ENCODE results near the gene RBM10.

The RBM10 gene

DNA sequence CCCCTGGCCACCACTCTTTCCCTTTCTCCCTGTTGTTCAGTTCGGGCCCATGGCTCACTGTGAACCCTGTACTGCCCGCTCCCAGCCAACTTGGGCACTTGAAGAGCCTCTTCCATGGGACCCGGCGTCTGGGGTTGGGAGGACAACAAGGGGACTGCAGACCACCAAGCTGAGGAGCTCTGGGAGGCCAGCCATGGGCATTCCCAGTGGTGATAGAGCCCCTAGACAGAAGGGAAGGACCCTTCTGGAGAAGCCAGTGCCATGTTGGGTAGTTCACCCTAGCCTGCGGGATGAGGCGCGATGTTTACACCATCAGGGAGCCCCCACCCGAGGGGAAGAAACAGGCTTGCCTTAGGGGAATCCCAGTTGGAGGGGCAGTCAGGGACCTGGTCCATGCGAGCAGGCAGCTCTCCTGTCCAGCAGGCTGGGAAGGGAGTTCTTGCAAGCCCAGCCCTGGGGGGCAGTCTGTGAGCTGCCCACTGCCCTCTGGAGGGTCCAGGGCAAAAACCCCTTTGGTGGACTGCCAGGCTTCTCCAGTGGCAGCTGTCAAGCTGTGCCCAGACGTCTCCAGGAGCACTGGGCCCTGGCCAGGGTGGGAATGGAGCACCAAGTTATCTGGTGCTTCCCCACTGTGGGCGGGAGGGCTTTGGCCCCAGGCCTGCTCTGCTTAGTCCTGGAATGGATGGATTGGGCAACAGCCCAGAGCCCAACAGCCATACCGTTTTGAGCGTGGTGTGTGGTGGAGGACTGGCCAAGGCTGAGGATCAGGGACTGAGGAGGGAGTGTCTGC is 24.9 kb downstream of the RBM10 start:
- no peak overlapping the region for H3K4me3 ChIP-seq (ENCODE audit: low read depth, low read length)
- TF ChIP-seq CTCF (IDR thresholded peaks at IDR 0.05; ENCODE audit: low read depth, low read length, missing control alignments), result no peak
- DNase-seq (ENCODE audit: low read depth), result no peak

GRCh38 chrX:47170861-47171692 is 26.1 kb downstream of the RBM10 start:
- no peak for TF ChIP-seq CTCF (IDR thresholded peaks at IDR 0.05; ENCODE audit: low read depth, low read length, missing control alignments)
- H3K4me3 ChIP-seq (ENCODE audit: low read depth, low read length), result no peak overlapping the region
- DNase-seq (ENCODE audit: low read depth), result no peak

DNA sequence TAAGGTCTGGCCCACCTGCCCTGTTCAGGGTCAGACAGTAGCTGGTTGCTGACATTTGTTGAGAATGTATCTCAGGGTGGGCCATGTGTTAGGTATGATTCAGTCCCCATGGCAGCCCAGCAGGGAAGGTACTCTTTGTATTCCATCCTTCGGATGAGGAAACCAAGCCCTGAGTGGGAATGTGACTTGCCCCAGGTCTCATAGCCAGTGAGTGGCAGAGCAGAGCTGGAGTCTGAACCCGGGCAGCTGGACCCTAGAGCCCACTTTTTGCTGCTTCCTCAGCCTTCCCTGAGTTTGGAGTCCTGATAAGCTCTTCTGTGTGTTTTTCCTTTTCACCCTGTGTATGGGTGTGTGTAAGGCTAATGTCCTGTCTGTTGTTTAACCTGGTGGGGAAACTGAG is 27.0 kb downstream of the RBM10 start:
- no peak overlapping the region for H3K4me3 ChIP-seq (ENCODE audit: low read depth, low read length)
- TF ChIP-seq CTCF (IDR thresholded peaks at IDR 0.05; ENCODE audit: low read depth, low read length, missing control alignments), result no peak
- DNase-seq (ENCODE audit: low read depth), result no peak

- H3K4me3 ChIP-seq (ENCODE audit: low read depth, low read length), result no peak overlapping the region
- DNase-seq (ENCODE audit: low read depth), result no peak
- no peak for TF ChIP-seq CTCF (IDR thresholded peaks at IDR 0.05; ENCODE audit: low read depth, low read length, missing control alignments)
Observed at GRCh38 chrX:47172549-47172948, 27.5 kb downstream of the RBM10 start.

DNA sequence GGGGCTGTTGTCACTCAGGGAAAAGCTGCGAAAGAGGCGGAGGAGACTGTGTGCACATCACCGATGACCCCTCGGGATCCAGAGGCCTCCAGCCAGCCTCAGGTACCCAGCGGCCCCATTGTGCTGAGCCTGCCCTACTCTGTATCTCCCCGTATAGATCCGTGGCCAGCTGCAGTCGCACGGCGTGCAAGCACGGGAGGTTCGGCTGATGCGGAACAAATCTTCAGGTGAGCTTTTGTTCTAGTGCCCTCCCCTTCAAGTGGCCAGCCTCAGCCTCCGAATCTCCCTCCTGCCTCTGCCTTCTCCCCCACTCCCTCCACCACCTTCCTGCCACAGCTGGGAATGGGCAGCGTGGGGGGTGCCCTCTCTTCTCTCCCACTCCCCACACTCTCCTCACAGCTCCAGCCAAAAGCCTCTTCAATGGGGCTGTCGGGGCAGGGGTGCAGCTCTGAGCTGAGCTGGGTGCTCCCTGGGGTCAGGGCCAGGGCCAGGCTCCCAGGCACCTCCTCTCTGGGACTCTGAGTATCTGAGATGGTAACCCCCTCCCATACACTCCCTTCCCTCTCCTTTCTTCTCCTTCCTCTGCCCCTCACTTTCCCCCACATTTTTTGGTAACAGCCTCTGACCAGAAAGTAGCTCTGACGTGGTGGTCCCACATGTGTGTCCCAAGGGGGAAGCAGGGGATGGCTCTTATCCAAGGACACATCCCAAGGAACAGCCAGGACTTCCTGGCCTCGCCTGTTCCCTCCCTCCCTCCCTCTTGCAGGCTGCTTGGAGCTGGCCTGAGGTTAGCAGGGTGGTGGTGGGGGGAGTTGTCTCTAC is 28.2 kb downstream of the RBM10 start:
- no peak overlapping the region for H3K4me3 ChIP-seq (ENCODE audit: low read depth, low read length)
- DNase-seq (ENCODE audit: low read depth), result no peak
- no peak for TF ChIP-seq CTCF (IDR thresholded peaks at IDR 0.05; ENCODE audit: low read depth, low read length, missing control alignments)

- no peak for DNase-seq (ENCODE audit: low read depth)
- TF ChIP-seq CTCF (IDR thresholded peaks at IDR 0.05; ENCODE audit: low read depth, low read length, missing control alignments), result no peak
- no peak overlapping the region for H3K4me3 ChIP-seq (ENCODE audit: low read depth, low read length)
Observed at GRCh38 chrX:47174376-47174775, 29.4 kb downstream of the RBM10 start.
